Activated CD8-positive, alpha-beta T cell treated with anti-CD3 and anti-CD28 coated beads for 36 hours (primary cell): ENCODE results near the gene POMC. TPM values are rescaled to one million over a fixed set of nuclear protein-coding genes. Genes with fewer than 3 reads are reported as not detected.
"Not testable (repeated sequence)": the region's sequence is repeated elsewhere in the genome, so short reads cannot be mapped to it uniquely, and the experiment has no call there.

Experiments
- ATAC-seq: fragments of 200-7000 bp; cut with Tn5 transposase; one replicate; pipeline ENCODE4 v1.10.0; 2021; ENCODE audit warnings: mild to moderate bottlenecking, moderate library complexity
- CTCF ChIA-PET: fragments of 350-600 bp; sonication (Branson Sonifier 250); formaldehyde crosslinking; loops from one replicate; lab custom pipeline; 2021; ENCODE audit warnings: antibody characterized with exemption; lab: Charles Lee
- POLR2A ChIA-PET: fragments of 350-600 bp; sonication (Branson Sonifier 250); formaldehyde crosslinking; loops from one replicate; lab custom pipeline; 2021; ENCODE audit warnings: antibody characterized with exemption; lab: Charles Lee
- DNase-seq: peaks from one replicate; pipeline ENCODE4 v3.0.0-alpha.2; 2020
- H3K27ac Mint-ChIP-seq: one replicate; pipeline ENCODE4 v1.8.0; 2021; ENCODE audit warnings: mild to moderate bottlenecking, mixed read lengths
- H3K27me3 Mint-ChIP-seq: one replicate; pipeline ENCODE4 v1.8.0; 2021; ENCODE audit warnings: mixed read lengths
- H3K36me3 Mint-ChIP-seq: one replicate; pipeline ENCODE4 v1.8.0; 2021; ENCODE audit warnings: low read depth, mixed read lengths
- H3K4me1 Mint-ChIP-seq: one replicate; pipeline ENCODE4 v1.8.0; 2021; ENCODE audit warnings: low read depth, mixed read lengths
- H3K4me3 Mint-ChIP-seq: one replicate; pipeline ENCODE4 v1.8.0; 2021; ENCODE audit warnings: mild to moderate bottlenecking, moderate library complexity, mixed read lengths
- H3K9me3 Mint-ChIP-seq: one replicate; pipeline ENCODE4 v1.8.0; 2021; ENCODE audit warnings: mixed read lengths
- intact Hi-C: fragments of 100-400 bp; cut with micrococcal nuclease; formaldehyde crosslinking; loops from one replicate; pipeline ENCODE4 v1.10.0; 2022
- total RNA-seq, 2 experiments: library from RNA; stranded (reverse); gene quantifications; one replicate each; pipeline ENCODE4 v1.2.3, GENCODE V29; 2021
- TF ChIP-seq, protein P1 (sequence below): fragments of 200-600 bp; IDR thresholded peaks from one replicate; pipeline ENCODE4 v1.8.0; 2022; ENCODE audit warnings: antibody characterized with exemption, mild to moderate bottlenecking

Gene POMC
- total RNA-seq, 2 experiments from 2014 or later = 5.1 to 5.5 TPM

DNA sequence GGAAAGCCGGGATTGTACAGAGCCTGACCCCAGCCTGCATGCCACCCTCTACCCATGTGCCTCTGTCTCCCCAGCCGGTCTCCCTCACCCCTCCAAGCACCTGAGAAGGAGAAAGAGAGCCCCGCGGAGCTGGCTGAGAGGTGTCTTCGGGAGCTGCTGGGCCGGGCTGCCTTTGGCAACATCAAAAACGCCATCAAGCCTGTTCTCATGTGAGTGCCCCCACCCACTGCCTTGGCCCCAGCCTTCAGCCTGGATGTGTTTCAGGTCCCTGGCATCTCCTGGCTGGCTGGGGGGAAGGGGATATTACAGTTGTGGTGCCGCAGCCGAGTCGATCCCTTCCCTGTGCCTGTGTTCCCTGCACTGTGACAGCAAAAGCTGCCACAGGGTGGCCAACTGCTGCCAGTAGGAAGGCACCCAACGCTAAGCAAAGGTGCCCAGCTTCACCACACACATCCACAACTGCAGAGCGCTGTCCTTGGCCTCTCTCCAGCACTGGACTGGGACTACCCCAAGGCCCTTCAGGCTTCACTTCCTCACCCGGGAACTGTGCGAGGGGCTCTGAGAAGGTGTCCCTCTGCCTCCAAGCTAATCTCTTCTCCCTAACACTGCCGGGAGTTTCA lies 38.4 kb downstream of the POMC start:
- no peak for ATAC-seq
- peaks cover 33% of the 10 kb centered on the region for H3K27me3 Mint-ChIP-seq

DNA sequence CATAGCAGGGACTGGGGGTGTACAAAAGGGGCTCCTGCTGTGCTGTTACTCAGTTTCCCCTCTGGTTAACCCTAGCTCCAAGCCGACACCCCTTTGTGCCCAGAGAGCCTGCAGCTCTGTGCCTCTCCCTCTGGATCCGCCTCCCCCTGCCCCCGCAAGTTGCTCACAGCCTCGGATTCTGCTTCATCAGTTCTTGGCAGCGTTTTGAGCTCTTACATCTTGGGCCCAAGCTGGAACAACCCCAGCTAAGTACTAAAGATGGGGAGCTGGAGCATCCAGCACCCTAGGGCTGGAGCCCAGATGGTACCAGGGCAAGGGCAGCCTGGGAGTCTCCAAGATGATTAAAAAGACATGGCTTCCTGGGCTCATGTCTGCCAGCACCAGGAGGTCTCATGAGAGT lies 40.7 kb downstream of the POMC start:
- ChIA-PET CTCF (interaction anchor here (0.8 to 8.1 kb wide), 8 partner anchors 11 to 152 kb away, joined by 3 to 183 read pairs (median 6); no protein-coding TSS in a partner anchor), POLR2A (interaction anchor here (0.7 kb wide), 1 partner anchor 152 kb away, joined by 6 read pairs; no protein-coding TSS in a partner anchor)
- ATAC-seq (no peak), DNase-seq (no peak)
- Mint-ChIP-seq H3K4me1 (peaks cover 3% of the 10 kb centered on the region), H3K27me3 (peaks cover 18% of the 10 kb centered on the region), H3K9me3 (no peaks in the 10 kb centered on the region), H3K4me3 (no peak overlapping the region), H3K27ac (no peak overlapping the region), H3K36me3 (no peaks in the 10 kb centered on the region)
- intact Hi-C loops = no loop called here
- TF ChIP-seq, protein P1, sequence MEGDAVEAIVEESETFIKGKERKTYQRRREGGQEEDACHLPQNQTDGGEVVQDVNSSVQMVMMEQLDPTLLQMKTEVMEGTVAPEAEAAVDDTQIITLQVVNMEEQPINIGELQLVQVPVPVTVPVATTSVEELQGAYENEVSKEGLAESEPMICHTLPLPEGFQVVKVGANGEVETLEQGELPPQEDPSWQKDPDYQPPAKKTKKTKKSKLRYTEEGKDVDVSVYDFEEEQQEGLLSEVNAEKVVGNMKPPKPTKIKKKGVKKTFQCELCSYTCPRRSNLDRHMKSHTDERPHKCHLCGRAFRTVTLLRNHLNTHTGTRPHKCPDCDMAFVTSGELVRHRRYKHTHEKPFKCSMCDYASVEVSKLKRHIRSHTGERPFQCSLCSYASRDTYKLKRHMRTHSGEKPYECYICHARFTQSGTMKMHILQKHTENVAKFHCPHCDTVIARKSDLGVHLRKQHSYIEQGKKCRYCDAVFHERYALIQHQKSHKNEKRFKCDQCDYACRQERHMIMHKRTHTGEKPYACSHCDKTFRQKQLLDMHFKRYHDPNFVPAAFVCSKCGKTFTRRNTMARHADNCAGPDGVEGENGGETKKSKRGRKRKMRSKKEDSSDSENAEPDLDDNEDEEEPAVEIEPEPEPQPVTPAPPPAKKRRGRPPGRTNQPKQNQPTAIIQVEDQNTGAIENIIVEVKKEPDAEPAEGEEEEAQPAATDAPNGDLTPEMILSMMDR = no peak

More for the DNA sequence above, 38.4 kb downstream of the POMC start:
- CTCF ChIA-PET = interaction anchor here (0.6 to 8.1 kb wide), 23 partner anchors 9 to 720 kb away, joined by 3 to 183 read pairs (median 3); no protein-coding TSS in a partner anchor
- TF ChIP-seq, protein P1 = peak; percentile 1
- intact Hi-C loops = loop anchor here (2.0 kb wide), 1 partner anchor 155 kb away; no protein-coding TSS in a partner anchor
- no peaks in the 10 kb centered on the region for H3K9me3 Mint-ChIP-seq
- no peaks in the 10 kb centered on the region for H3K36me3 Mint-ChIP-seq
- H3K4me3 Mint-ChIP-seq = no peak overlapping the region
- POLR2A ChIA-PET = interaction anchor here (1.2 to 1.6 kb wide), 5 partner anchors 88 to 337 kb away, joined by 3 to 11 read pairs (median 4); partner anchors contain the start of genes CENPO, EFR3B and PTRHD1
- H3K27ac Mint-ChIP-seq = no peak overlapping the region
- H3K4me1 Mint-ChIP-seq = peaks cover 3% of the 10 kb centered on the region
- no peak for DNase-seq

DNA sequence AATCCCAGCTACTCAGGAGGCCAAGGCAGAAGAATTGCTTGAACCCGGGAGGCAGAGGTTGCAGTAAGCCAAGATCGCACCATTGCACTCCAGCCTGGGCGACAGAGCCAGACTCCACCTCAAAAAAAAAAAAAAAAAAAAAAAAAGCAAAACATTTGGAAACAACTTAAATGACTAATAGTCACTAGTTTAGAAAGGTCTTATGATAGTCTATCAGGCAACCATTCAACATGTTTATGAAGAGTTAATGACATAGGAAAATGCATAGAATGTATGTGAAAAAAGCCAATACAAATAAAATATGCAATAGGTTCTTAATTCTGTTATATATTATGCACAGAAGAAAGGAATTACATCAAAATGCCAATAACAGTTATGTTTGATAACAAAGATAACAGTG lies 41.3 kb downstream of the POMC start:
- H3K4me1 Mint-ChIP-seq, H3K36me3 Mint-ChIP-seq, POLR2A ChIA-PET: not testable (repeated sequence)

DNA sequence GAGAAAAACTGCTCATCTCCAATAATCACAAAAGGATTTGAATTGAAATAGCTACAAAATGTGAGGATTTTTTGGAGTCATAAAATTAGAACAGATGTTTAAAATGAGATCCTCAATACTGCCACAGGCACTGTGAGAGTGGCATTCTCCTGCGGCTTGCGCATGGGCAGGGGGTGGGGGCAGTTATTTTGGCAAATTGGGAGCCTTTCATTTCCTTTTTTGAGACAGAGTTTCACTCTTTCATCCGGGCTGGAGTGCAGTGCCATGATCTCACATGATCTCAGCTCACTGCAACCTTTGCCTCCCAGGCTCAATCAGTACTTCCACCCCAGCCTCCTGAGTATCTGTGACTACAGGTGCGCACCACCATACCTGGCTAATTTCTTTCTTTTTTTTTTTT lies 42.4 kb downstream of the POMC start:
- Mint-ChIP-seq H3K36me3 (no peaks in the 10 kb centered on the region), H3K27me3 (peaks cover 11% of the 10 kb centered on the region), H3K27ac (no peak overlapping the region), H3K9me3 (no peaks in the 10 kb centered on the region), H3K4me3 (no peak overlapping the region), H3K4me1 (peaks cover 3% of the 10 kb centered on the region)
- POLR2A ChIA-PET = interaction anchor here (1.5 kb wide), 1 partner anchor 29 kb away, joined by 4 read pairs; no protein-coding TSS in a partner anchor
- CTCF ChIA-PET = interaction anchor here (1.4 kb wide), 2 partner anchors 150 to 716 kb away, joined by 4 to 8 read pairs; no protein-coding TSS in a partner anchor
- ATAC-seq (no peak), DNase-seq (no peak)
- TF ChIP-seq, protein P1 = no peak
- intact Hi-C loops = no loop called here

More for the DNA sequence above, 41.3 kb downstream of the POMC start:
- H3K27ac Mint-ChIP-seq, DNase-seq, H3K4me3 Mint-ChIP-seq, H3K9me3 Mint-ChIP-seq, intact Hi-C loops, ATAC-seq: not testable (repeated sequence)
- CTCF ChIA-PET = interaction anchor here (3.0 to 8.1 kb wide), 2 partner anchors 12 to 151 kb away, joined by 13 to 183 read pairs; no protein-coding TSS in a partner anchor
- H3K27me3 Mint-ChIP-seq = peaks cover 18% of the 10 kb centered on the region

DNA sequence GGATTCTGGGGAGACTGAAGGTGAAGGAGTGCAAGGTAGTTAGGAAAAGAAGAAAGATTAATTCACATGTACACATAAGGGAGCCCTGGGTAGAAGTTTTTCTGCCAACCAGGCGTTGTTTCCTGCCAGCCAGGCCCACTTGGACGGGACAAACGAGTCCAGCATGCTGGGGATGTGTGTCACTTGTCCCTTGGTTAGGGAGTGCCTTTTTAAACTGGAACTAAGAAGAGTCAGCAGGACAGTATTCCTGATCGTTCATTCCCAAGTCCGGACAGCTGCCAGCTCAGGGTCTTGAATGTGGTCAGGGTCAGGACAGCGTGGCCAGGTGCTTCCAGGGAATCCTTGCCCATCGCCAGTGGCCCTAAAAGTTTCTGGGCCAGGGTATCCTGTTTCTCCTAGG lies 43.2 kb downstream of the POMC start:
- Mint-ChIP-seq H3K4me1 (peaks cover 3% of the 10 kb centered on the region), H3K27me3 (peaks cover 6% of the 10 kb centered on the region), H3K4me3 (no peak overlapping the region), H3K36me3 (no peaks in the 10 kb centered on the region), H3K9me3 (no peaks in the 10 kb centered on the region), H3K27ac (no peak overlapping the region)
- TF ChIP-seq, protein P1 = no peak
- ChIA-PET POLR2A (interaction anchor here (1.5 kb wide), 1 partner anchor 29 kb away, joined by 4 read pairs; no protein-coding TSS in a partner anchor), CTCF (interaction anchor here (1.4 kb wide), 2 partner anchors 150 to 715 kb away, joined by 4 to 8 read pairs; no protein-coding TSS in a partner anchor)
- no peak for DNase-seq
- no peak for ATAC-seq
- intact Hi-C loops = no loop called here
